ENCODE data around the gene CAPRIN2. TPM values are rescaled to one million over a fixed set of nuclear protein-coding genes. Genes with fewer than 3 reads are reported as not detected.

The CAPRIN2 gene
- polyA plus RNA-seq, 1 donor = 24.7 TPM

DNA sequence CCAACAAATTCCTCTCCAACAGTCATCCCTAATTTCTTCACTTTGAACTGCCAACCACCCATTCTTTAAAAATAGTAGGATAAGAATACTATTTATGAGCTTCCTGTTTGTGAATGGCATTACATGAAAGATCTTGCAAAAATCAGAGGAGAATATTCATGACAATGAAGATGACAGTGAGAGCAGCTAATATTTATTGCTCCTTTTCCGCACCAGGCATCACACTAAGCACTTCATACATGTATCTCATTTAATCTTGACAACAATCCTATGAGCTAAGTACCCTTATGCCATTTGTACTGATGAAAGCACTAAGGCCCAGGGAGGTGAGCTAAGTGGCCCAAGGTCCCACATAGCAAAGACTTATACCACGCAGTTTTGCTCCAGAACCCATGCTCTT lies 37.3 kb upstream of the CAPRIN2 start:
- no peak for DNase-seq
- H3K4me3 ChIP-seq (ENCODE audit: low read length) = no peak overlapping the region
- peaks cover 8% of the 10 kb centered on the region for H3K4me1 ChIP-seq (ENCODE audit: control insufficient read depth, insufficient read depth, low read length)
- peaks cover 29% of the 10 kb centered on the region for H3K27me3 ChIP-seq (ENCODE audit: control insufficient read depth, insufficient read depth, low read length)
- no CpG with 5 or more reads among the region's 2 CpGs for WGBS (ENCODE audit: insufficient coverage, low lambda C conversion rate)
- no peaks in the 10 kb centered on the region for H3K36me3 ChIP-seq (ENCODE audit: control insufficient read depth, insufficient read depth, low read length)
- H3K27ac ChIP-seq (ENCODE audit: low read length) = no peak overlapping the region
- peaks cover 6% of the 10 kb centered on the region for H3K9me3 ChIP-seq (ENCODE audit: control insufficient read depth, low read depth, low read length)

- Histone ChIP-seq H3K9me3 (ENCODE audit: control insufficient read depth, low read depth, low read length) (peaks cover 3% of the 10 kb centered on the region), H3K27me3 (ENCODE audit: control insufficient read depth, insufficient read depth, low read length) (peaks cover 2% of the 10 kb centered on the region), H3K4me3 (ENCODE audit: low read length) (no peak overlapping the region), H3K4me1 (ENCODE audit: control insufficient read depth, insufficient read depth, low read length) (no peaks in the 10 kb centered on the region), H3K27ac (ENCODE audit: low read length) (no peak overlapping the region), H3K36me3 (ENCODE audit: control insufficient read depth, insufficient read depth, low read length) (no peaks in the 10 kb centered on the region)
- WGBS (ENCODE audit: insufficient coverage, low lambda C conversion rate) = 67% methylated on average over 1 of the region's 2 CpGs
- DNase-seq = no peak
Observed at GRCh38 chr12:30788754-30789153, 34.0 kb upstream of the CAPRIN2 start.

GRCh38 chr12:30785630-30786029 lies 30.9 kb upstream of the CAPRIN2 start:
- Histone ChIP-seq H3K27me3 (ENCODE audit: control insufficient read depth, insufficient read depth, low read length) (no peaks in the 10 kb centered on the region), H3K4me1 (ENCODE audit: control insufficient read depth, insufficient read depth, low read length) (no peaks in the 10 kb centered on the region), H3K27ac (ENCODE audit: low read length) (no peak overlapping the region), H3K4me3 (ENCODE audit: low read length) (no peak overlapping the region), H3K9me3 (ENCODE audit: control insufficient read depth, low read depth, low read length) (peaks cover 3% of the 10 kb centered on the region), H3K36me3 (ENCODE audit: control insufficient read depth, insufficient read depth, low read length) (no peaks in the 10 kb centered on the region)
- 100% methylated on average over 1 of the region's 2 CpGs for WGBS (ENCODE audit: insufficient coverage, low lambda C conversion rate)
- no peak for DNase-seq

- Histone ChIP-seq H3K27me3 (ENCODE audit: control insufficient read depth, insufficient read depth, low read length) (no peaks in the 10 kb centered on the region), H3K4me3 (ENCODE audit: low read length) (no peak overlapping the region), H3K4me1 (ENCODE audit: control insufficient read depth, insufficient read depth, low read length) (no peaks in the 10 kb centered on the region), H3K36me3 (ENCODE audit: control insufficient read depth, insufficient read depth, low read length) (no peaks in the 10 kb centered on the region), H3K9me3 (ENCODE audit: control insufficient read depth, low read depth, low read length) (peaks cover 3% of the 10 kb centered on the region), H3K27ac (ENCODE audit: low read length) (no peak overlapping the region)
- WGBS (ENCODE audit: insufficient coverage, low lambda C conversion rate) = 86% methylated on average over 1 of the region's 1 CpG
- no peak for DNase-seq
Observed at GRCh38 chr12:30784508-30784907, 29.8 kb upstream of the CAPRIN2 start.

- no peak overlapping the region for H3K27ac ChIP-seq (ENCODE audit: low read length)
- no peak overlapping the region for H3K4me3 ChIP-seq (ENCODE audit: low read length)
- WGBS (ENCODE audit: insufficient coverage, low lambda C conversion rate) = 100% methylated on average over 1 of the region's 2 CpGs
Observed at GRCh38 chr12:30783946-30784345, 29.2 kb upstream of the CAPRIN2 start.

GRCh38 chr12:30782316-30783173 lies 27.8 kb upstream of the CAPRIN2 start:
- H3K27me3 ChIP-seq (ENCODE audit: control insufficient read depth, insufficient read depth, low read length) = no peaks in the 10 kb centered on the region
- no peak overlapping the region for H3K27ac ChIP-seq (ENCODE audit: low read length)
- no CpG with 5 or more reads among the region's 3 CpGs for WGBS (ENCODE audit: insufficient coverage, low lambda C conversion rate)
- no peaks in the 10 kb centered on the region for H3K36me3 ChIP-seq (ENCODE audit: control insufficient read depth, insufficient read depth, low read length)
- no peaks in the 10 kb centered on the region for H3K4me1 ChIP-seq (ENCODE audit: control insufficient read depth, insufficient read depth, low read length)
- no peak for DNase-seq
- H3K9me3 ChIP-seq (ENCODE audit: control insufficient read depth, low read depth, low read length) = peaks cover 3% of the 10 kb centered on the region
- no peak overlapping the region for H3K4me3 ChIP-seq (ENCODE audit: low read length)

More at GRCh38 chr12:30783946-30784345, 29.2 kb upstream of the CAPRIN2 start:
- Histone ChIP-seq H3K36me3 (ENCODE audit: control insufficient read depth, insufficient read depth, low read length) (no peaks in the 10 kb centered on the region), H3K4me1 (ENCODE audit: control insufficient read depth, insufficient read depth, low read length) (no peaks in the 10 kb centered on the region), H3K27me3 (ENCODE audit: control insufficient read depth, insufficient read depth, low read length) (no peaks in the 10 kb centered on the region), H3K9me3 (ENCODE audit: control insufficient read depth, low read depth, low read length) (peaks cover 3% of the 10 kb centered on the region)
- DNase-seq = no peak

- Histone ChIP-seq H3K27ac (ENCODE audit: low read length) (no peak overlapping the region), H3K4me1 (ENCODE audit: control insufficient read depth, insufficient read depth, low read length) (no peaks in the 10 kb centered on the region), H3K4me3 (ENCODE audit: low read length) (no peak overlapping the region), H3K36me3 (ENCODE audit: control insufficient read depth, insufficient read depth, low read length) (no peaks in the 10 kb centered on the region), H3K9me3 (ENCODE audit: control insufficient read depth, low read depth, low read length) (no peaks in the 10 kb centered on the region), H3K27me3 (ENCODE audit: control insufficient read depth, insufficient read depth, low read length) (no peaks in the 10 kb centered on the region)
- WGBS (ENCODE audit: insufficient coverage, low lambda C conversion rate) = no CpG with 5 or more reads among the region's 5 CpGs
- DNase-seq = no peak
Observed at GRCh38 chr12:30779578-30779977, 24.8 kb upstream of the CAPRIN2 start.

- H3K27ac ChIP-seq (ENCODE audit: low read length) = no peak overlapping the region
- no peak for DNase-seq
- H3K27me3 ChIP-seq (ENCODE audit: control insufficient read depth, insufficient read depth, low read length) = no peaks in the 10 kb centered on the region
- H3K9me3 ChIP-seq (ENCODE audit: control insufficient read depth, low read depth, low read length) = no peaks in the 10 kb centered on the region
- no peaks in the 10 kb centered on the region for H3K36me3 ChIP-seq (ENCODE audit: control insufficient read depth, insufficient read depth, low read length)
- H3K4me1 ChIP-seq (ENCODE audit: control insufficient read depth, insufficient read depth, low read length) = no peaks in the 10 kb centered on the region
- H3K4me3 ChIP-seq (ENCODE audit: low read length) = no peak overlapping the region
Observed at GRCh38 chr12:30779178-30779577, 24.4 kb upstream of the CAPRIN2 start.

DNA sequence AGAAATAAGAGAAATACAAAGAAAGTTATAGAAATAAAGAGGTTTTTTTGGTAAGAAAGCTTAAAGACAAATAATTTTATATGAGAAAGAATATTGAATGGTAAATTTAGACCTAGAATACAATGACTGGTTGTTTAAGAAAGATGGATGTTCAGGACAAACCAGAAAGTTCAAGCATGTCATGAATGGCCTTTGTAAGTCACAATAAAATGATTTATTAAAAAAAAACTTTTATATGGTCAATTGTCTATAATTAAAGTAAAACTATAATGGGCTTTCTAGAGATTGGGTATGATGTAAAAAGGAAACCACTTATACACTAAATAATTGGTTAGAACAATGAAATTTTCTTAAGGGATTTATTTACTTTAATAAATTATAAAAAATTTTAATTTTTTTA lies 19.8 kb upstream of the CAPRIN2 start:
- Histone ChIP-seq H3K4me1 (ENCODE audit: control insufficient read depth, insufficient read depth, low read length) (no peaks in the 10 kb centered on the region), H3K27ac (ENCODE audit: low read length) (no peak overlapping the region), H3K9me3 (ENCODE audit: control insufficient read depth, low read depth, low read length) (no peaks in the 10 kb centered on the region), H3K27me3 (ENCODE audit: control insufficient read depth, insufficient read depth, low read length) (no peaks in the 10 kb centered on the region), H3K36me3 (ENCODE audit: control insufficient read depth, insufficient read depth, low read length) (no peaks in the 10 kb centered on the region), H3K4me3 (ENCODE audit: low read length) (no peak overlapping the region)
- DNase-seq = no peak

DNA sequence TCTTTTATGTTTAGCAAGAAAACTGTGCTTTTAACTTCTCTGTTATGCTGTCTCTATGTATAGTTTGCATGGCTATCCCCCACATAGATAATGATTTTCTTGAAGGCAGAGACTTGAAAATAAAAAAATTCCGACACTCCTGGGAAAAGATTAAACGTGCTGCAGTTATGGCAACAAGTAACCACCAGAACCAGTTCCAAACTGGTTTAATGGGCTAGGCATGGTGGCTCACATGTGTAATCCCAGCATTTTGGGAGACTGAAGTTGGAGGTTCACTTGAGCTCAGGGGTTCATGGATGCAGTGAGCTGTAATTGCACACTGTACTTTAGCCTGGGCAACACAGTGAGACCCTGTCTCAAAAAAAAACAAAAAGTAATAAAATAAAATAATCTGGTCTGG lies 15.1 kb upstream of the CAPRIN2 start:
- Histone ChIP-seq H3K27ac (ENCODE audit: low read length) (no peak overlapping the region), H3K4me3 (ENCODE audit: low read length) (no peak overlapping the region), H3K9me3 (ENCODE audit: control insufficient read depth, low read depth, low read length) (no peaks in the 10 kb centered on the region), H3K4me1 (ENCODE audit: control insufficient read depth, insufficient read depth, low read length) (no peaks in the 10 kb centered on the region), H3K36me3 (ENCODE audit: control insufficient read depth, insufficient read depth, low read length) (no peaks in the 10 kb centered on the region), H3K27me3 (ENCODE audit: control insufficient read depth, insufficient read depth, low read length) (no peaks in the 10 kb centered on the region)
- 100% methylated on average over 1 of the region's 2 CpGs for WGBS (ENCODE audit: insufficient coverage, low lambda C conversion rate)
- DNase-seq = no peak

- H3K4me1 ChIP-seq (ENCODE audit: control insufficient read depth, insufficient read depth, low read length) = no peaks in the 10 kb centered on the region
- H3K27ac ChIP-seq (ENCODE audit: low read length) = no peak overlapping the region
- WGBS (ENCODE audit: insufficient coverage, low lambda C conversion rate) = 60% methylated on average over 1 of the region's 2 CpGs
- H3K36me3 ChIP-seq (ENCODE audit: control insufficient read depth, insufficient read depth, low read length) = no peaks in the 10 kb centered on the region
- no peak overlapping the region for H3K4me3 ChIP-seq (ENCODE audit: low read length)
- DNase-seq = no peak
- H3K27me3 ChIP-seq (ENCODE audit: control insufficient read depth, insufficient read depth, low read length) = no peaks in the 10 kb centered on the region
- H3K9me3 ChIP-seq (ENCODE audit: control insufficient read depth, low read depth, low read length) = no peaks in the 10 kb centered on the region
Observed at GRCh38 chr12:30764251-30764650, 9.5 kb upstream of the CAPRIN2 start.
